GM19467 (cell line): ENCODE measurements around the gene MIA3.

Experiments
- ATAC-seq: cut with Tn5 transposase; IDR thresholded peaks from one replicate; pipeline ENCODE4 v1.9.1; 2021; ENCODE audit warnings: mild to moderate bottlenecking, moderate library complexity; ENCODE audit not compliant: unreplicated experiment

Gene MIA3

DNA sequence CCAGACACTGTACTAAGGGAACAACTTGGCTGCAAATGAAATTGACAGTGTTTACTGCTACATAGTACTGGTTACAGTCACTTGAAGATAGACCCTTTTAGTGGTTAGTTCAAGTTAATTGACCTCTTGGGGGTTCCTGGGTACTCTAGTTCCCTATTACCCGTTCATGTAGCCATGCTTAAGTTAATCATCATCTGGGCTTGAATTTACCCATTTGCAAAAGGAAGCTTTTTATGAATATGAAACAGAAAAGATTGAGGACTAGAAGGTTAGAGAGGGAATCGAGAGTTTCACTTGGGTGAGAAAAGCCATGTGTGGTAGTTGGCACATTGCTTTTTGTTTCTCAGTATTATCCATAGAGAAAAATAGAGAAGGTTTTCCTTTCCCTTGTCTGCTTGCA, 2.7 kb downstream of the MIA3 start:
- peak; percentile 45 for ATAC-seq

DNA sequence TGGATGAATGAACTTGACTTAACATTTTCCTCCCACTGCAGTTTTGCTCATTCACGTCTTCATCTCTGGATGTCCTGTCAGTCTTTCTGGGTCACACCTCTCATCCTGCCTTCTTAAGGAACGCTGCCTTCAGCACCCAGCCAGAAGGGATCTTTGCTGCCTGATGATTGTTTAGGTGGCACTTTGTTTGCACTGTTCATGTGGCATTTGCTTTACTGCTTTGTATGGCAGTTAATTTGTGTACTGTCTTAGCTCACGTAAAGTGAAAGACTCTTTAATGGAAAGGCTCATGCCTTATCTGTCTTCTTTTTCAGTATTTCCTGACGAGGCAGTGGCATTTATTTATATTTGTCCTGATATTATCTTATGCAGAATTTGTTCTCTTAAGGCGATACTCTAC, 4.9 kb downstream of the MIA3 start:
- ATAC-seq: no peak

DNA sequence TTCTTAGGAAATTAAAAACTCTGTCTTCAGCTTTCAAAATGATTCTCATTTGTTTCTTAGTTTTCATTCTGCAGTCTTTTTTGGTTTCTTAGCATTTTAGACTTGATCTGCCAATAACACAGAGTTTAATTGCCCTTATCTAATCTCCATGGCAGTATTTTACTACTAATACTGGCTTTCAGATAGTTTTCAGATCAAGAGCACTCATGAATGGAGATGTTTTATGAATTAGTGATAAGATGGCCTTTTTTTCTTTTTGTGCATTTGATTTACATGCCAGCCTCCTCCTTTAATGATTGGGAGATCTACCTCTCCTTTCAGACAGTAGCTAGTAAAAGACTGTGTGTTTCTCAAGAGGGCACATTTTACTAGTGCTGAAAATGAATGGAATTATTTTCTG, 5.6 kb downstream of the MIA3 start:
- ATAC-seq: no peak

DNA sequence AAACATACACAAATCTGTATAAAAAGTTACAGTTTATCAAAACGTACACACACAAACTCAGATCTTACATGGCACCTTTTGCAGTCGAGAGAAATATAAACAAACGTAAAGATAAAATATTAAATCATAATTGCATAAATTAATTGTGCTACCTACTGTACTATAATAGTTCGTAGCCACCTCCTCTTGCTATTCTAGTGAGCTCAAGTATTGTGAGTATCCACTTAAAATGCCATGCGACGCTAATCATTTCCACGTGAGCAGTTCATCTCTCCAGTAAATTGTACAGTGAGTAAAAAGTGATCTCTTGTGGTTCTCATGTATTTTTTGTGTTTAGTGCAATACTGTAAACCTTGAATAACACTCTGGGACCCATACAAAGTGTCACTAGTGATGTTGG, 6.3 kb downstream of the MIA3 start:
- no peak for ATAC-seq

DNA sequence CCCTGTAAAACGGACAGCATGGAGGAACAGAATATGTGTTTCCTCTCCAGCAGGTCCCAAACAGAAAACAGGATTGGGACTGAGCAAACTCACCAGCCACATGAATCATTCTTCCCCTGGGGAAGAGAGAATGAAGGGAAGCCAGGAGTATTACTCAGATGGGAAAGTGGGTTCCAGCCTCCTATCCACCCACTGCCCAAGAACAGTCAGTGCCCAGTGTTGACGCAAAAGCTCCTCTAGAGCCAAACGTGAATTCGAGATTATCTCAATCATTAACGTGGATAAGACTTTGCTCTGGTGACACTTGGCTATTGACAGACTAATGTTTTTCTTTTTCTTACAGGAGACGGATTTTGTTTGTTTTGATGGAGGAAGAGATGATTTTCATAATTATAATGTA, 9.3 kb downstream of the MIA3 start:
- ATAC-seq: no peak

DNA sequence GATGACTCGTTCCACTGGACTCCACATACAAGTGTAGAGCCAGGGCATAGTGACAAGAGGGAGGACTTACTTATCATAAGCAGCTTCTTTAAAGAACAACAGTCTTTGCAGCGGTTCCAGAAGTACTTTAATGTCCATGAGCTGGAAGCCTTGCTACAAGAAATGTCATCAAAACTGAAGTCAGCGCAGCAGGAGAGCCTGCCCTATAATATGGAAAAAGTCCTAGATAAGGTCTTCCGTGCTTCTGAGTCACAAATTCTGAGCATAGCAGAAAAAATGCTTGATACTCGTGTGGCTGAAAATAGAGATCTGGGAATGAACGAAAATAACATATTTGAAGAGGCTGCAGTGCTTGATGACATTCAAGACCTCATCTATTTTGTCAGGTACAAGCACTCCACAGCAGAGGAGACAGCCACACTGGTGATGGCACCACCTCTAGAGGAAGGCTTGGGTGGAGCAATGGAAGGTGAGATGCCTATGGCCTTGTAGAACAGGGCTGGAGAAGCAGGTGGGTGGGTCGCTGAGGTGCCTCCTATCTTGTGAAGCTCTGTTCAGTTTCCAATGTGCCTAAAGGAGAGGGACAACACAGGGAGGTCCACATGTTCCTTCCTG, 12.1 kb downstream of the MIA3 start:
- ATAC-seq: no peak

DNA sequence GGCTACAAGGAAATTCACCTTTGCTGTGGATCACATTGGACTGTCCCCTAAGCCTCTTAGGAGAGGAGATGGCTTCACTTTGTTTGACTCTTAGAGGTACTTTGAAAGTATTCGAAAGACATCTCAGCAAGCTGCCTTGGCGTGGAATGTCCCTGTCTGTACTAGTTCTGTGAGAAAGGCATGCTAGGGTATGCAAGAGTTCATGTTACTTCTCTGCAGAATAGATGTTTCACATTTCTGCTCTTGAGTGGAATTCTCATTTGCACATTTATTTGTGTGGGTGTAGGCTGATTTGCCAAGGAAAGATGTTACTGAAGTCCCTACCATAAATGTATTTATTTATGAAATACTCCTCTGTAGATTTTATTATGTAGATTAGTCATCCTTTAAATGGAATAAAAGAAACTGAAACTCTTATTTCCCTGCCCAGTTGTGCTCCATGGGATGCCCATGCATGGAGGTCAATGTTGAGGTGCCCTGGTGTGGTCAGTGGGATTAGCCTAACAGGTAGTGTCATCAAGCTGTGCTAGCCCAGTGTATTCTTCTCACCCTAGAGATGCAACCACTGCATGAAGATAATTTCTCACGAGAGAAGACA, 13.8 kb downstream of the MIA3 start:
- ATAC-seq: no peak

DNA sequence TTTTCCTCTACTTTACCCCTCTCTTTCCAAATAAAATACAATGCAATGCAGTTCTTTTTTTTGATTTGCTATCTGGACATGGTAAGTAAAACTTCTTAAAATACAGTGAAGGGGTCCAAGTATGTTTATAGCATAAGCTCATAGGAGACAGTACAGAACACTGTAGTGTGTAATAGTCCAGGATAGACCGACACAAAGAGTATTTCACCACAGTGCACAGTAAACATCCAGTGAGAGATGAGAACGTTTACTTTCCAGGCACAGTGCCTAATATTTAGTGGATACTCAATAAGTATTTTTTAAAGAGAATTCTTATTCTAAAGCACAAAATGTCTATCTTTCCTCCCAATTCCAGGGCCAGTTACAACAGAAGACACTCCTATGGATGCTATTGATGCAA, 14.9 kb downstream of the MIA3 start:
- no peak for ATAC-seq

DNA sequence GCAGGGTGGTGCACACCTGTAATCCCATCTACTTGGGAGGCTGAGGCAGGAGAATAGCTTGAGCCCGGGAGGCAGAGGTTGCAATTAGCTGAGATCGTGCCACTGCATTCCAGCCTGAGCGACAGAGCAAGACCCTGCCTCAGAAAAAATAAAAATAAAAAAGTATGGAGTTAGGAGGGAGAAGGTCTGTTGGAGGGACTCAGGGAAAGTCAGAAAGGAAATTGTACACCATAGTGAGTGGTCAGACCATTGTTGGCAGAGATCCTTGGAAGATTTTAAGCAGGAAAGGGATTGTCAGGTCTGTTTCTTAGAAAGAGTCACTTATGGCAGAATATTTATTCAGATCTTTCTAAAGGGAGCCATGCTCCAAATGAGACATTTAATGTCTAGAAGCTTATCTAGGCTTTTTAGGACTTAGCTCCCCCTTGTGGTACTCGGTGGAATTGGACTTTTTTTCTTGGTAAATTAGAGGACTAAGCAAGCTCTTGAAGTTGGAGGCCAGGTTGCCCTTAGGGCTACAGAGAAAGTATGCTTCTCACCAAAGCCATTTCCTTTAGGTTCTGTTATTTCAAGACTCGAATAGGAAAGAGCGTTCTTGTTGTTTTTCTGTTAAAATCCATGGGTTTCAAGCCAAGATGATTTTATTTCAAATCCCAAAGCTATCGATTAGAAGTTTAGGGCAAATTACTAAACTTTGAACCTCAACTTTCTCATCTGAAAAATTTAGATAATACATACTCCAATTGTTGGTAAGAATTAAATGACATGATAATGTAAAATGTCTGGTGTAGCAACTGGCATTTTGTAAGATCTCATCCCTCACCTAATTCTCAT, 16.5 kb downstream of the MIA3 start:
- peak; percentile 69 for ATAC-seq

DNA sequence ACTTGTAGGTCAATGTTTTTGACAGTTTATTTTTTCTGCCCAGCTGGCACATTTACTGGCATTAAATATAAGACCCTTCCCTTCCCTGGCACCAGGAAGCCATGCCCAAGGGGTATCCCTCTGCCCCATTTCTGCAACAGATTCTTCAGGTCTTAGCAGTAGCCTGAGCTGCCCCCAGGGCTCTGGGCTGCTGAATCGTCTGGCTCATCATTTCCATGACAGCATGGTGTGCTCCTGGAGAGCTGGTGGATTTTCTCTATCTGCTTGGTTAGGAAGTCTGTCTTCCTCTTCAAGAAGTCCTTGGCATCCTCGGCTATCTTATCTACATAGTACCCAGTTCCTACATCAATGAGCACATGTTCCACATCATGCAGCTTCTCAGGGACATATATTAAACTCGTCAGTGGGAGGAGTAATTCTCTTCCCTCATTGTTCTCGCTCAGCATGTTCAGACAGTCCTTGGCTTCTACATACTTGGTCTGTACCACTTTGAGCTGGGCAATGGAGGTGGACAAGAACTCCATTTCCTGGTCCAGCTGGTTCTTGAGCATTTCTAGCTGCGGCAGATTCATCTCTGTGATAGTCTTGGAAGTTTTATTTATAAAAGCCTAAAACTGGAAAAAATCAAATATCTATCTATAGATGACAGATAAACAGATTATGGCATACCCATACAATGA, 23.5 kb downstream of the MIA3 start:
- ATAC-seq: no peak

DNA sequence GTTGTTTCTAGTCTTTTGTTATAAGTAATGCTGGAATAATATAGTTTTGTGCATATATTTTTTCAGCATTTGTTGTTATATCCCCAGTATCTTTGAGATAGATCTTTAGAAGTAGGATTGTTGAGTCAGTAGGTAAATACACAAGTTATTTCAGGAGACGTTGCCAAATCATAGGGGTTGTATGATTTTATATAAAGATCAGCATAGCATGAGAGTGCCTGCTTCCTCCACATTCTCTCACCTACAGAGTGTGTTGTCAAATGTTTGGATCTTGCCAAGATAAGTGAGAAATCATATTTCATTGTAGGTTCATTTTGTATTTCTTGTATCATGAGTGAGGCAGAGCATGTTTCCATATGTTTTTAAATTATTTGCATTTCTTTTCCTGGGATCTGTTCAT, 24.6 kb downstream of the MIA3 start:
- ATAC-seq: no peak

DNA sequence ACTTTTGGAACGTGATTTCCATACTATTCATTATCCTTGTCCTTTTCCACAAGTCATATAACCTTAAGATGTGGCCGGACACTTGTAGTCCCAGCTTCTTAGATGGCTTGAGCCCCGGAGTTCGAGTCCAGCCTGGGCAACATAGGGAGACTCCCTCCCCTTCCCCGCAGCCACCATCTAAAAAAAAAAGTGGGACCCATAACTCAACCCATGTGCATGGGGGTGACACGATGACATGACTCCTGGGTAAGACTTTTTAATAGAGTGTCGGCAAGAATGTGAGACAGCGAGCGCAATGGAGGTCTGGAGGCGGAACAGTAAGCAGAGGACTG, 25.7 kb downstream of the MIA3 start:
- ATAC-seq: no peak

DNA sequence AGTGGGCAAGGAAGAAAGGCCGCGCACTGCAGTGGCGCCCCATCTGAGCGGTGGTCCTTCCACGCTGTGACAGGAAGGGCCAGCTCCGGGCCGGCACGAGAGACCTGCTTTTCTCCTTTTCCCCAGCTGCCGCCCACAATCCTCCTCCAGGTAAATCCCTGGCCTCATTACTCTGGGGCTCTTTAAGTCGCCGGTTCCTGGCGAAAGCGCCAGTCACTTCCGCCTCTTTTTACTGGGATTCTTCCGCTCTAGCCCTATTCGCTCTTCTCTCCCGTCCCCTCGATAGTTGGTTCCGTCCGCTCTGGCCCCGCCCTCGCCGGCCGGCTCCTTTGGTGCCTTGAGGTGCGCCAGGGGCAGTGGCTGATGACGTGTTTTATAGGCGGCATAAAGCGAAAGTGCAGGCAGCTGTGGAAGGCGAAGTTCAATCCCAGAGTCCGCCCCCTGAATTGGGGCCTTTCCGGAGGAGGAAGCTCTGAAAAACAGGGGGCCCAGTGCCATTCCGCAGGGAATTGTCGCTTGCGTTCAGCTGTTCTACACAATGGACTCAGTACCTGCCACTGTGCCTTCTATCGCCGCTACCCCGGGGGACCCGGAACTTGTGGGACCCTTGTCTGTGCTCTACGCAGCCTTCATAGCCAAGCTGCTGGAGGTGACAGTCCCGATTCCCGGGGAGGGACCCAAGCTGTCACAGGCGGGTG, 26.2 kb downstream of the MIA3 start:
- ATAC-seq: peak; percentile 98

DNA sequence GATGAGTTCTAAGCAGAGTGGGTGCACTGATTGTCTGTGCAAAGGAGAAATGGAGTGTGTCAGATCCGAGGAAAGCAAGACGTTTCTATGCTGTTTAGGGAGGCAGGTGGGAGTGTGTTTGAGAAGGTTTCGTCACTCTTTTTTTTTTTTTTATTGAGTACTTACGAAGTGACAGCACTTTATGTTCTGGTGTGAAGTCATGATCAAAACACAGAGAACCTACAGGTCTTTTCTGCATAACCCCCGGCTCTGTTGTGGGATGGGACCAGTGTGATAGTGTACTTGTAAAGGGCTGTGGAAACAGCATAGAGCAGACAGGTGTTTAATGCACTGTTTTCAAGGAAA, 26.7 kb downstream of the MIA3 start:
- ATAC-seq: no peak

DNA sequence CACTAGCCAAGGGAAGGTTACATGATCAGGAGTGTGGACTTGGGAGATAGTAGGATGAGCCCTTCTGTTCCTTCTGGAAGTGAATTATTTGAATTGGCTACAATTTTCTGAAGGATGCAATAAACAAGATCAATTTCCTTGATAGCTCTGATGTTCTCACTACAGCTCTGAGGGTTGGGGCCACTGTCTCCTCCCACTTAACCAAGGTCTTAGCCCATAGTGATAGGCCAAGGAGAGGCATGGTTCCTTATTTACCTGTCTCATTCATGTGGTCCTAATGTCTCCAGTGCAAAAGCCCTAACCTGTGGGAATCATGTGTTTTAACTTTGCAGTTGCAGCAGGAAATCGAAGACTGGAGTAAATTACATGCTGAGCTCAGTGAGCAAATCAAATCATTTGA, 34.8 kb downstream of the MIA3 start:
- no peak for ATAC-seq

DNA sequence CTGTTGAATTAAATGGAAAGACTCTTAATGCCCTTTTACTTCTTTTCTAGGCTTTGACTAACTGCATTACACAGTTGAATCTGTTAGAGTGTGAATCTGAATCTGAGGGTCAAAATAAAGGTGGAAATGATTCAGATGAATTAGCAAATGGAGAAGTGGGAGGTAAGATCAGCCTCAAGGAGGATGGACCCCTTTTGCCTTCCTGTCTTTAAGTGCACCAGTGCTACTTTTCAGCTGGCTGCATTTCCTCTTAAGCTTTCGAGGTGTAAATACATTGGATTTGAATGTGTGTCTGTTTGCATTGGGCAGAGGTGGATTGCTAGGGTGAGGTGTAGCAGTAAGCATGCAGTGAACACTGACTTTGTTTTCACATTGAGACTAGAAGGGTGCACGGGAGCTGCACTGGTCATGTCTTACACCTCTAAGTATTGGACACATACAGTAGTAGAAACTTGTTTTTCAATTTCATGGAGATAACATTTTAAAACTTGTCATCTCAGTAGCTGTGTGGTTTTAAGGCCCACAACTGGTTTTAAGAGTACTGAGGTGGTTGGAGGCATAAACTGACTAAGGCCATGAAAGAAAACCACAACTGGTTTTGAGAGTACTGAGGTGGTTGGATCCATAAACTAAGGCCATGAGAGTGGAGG, 35.4 kb downstream of the MIA3 start:
- ATAC-seq: peak; percentile 43

DNA sequence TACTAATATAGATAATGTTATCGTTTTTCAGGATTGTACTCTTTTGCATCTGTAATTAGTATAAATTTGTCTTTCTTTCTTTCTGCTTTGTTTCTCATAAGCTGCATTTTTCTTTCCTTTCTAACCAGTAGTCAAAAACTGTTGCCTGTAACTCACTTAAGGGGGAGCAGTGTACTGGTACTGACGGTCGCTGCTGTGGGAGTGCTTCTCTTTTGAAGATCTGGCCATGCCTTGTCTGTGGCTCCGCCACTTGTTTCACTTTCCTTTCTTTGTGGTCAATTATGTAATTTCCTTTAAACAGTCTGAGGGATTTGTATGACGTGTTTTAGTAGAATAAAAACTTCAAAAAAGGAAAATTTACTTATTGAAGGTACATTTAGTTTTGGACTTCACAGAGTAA, 37.0 kb downstream of the MIA3 start:
- peak; percentile 93 for ATAC-seq

DNA sequence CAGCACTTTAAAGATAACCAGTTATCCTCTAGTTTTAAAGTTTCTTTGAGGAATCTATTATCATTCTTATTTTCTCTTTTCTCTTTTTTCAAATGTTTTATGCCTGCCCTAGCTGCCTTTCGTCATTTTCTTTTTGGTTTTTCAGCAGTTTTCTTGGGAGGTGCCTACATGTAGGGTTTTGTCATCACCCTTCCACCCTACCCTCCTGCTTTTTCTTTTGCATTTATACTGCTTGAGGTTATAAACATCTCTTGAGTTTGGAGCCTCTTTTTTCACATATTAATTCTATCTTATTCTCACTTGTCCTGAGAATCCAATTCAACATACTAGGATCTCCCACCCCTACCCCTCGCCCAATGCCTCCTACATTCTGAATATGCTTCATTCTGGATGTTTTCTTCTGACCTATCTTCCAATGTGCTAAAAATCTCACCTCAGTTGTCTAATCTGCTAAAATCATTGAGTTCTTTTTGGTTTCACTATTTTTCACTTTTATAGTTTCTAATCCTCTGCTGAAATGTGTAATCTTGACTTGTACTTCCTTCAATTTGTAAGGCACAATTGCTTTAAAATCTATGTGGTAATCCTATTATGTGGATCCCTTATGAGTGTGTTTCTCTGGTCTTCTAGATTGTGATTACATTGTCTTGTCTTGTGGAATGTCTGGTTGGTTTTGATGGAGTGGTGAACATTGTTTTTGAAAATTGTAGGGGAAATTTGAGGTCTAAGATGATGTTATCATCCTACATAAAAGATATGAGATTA, 38.7 kb downstream of the MIA3 start:
- no peak for ATAC-seq

DNA sequence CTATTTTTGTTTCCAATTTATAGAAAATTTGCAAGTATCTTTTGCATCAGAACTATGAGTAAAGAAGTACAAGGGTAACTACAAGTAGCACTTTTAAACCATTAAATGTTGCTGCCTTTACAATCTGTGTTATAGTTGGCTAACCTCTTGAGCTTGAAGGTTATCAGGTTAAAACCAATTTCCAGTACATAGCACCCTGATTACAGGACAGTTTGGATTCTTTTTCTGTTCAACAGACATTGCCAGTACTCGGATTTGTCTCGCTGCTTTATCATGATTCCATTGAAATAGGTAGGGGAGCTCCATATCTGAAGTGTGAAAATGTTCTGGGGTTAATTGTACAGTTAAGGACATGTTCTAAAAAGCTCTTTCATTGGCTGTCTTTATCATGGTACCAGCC, 40.0 kb downstream of the MIA3 start:
- no peak for ATAC-seq

DNA sequence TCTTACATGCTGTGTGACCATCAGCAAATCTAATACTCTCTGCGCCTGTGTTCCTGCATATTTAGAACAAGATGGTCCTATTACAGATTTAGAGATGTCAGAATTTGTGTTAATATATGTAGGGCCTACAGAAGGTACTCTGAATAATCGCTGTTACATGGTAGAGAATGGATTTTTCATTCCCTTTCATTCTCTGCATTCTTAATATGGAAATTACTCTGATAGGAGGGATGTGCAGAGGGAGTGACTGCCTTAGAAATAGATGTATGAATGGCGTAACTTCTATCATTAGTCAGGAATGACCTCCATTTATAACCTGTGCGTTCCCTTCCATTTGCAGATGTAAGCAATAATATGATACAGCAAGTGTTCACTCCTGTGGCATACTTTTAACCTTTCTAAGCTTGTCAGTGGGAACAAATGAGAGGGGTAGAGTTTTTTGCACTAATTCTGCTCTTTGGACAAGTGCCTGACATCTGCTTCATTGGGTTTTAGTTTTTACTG, 45.6 kb downstream of the MIA3 start:
- ATAC-seq: no peak
